ENCODE data around the gene CDKN2B-AS1.

GRCh38 chr9:21996858-21997257 is 2.3 kb downstream of the CDKN2B-AS1 start:
- TF ChIP-seq CTCF (IDR thresholded peaks at IDR 0.05; ENCODE audit: insufficient read depth, low read length, poor library complexity, severe bottlenecking): no peak
- TF ChIP-seq EZH2phosphoT487 (conservative IDR thresholded peaks at IDR 0.05; ENCODE audit: low read length): no peak

All from SU-DHL-6 (cell line).